ENCODE results near the gene PEAK1.

DNA sequence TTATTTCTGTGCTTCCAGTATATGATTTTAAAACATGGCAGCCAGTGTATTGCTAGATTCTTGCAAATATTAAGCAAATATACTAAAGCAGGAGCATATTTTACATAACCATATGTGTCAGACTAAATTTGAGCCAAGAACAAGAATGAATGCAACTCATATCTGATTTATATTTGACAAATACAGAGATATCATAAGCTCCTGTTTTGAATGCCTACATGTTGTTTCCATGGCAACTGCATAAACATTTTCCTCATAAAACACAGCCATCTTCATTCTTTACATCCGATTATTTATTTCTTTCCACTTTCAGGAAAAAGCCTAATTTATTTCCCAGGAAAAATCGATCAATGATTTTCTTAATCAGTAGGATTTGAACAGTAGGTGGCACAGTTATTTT is 176.8 kb downstream of the PEAK1 start:
- TF ChIP-seq, protein P1, sequence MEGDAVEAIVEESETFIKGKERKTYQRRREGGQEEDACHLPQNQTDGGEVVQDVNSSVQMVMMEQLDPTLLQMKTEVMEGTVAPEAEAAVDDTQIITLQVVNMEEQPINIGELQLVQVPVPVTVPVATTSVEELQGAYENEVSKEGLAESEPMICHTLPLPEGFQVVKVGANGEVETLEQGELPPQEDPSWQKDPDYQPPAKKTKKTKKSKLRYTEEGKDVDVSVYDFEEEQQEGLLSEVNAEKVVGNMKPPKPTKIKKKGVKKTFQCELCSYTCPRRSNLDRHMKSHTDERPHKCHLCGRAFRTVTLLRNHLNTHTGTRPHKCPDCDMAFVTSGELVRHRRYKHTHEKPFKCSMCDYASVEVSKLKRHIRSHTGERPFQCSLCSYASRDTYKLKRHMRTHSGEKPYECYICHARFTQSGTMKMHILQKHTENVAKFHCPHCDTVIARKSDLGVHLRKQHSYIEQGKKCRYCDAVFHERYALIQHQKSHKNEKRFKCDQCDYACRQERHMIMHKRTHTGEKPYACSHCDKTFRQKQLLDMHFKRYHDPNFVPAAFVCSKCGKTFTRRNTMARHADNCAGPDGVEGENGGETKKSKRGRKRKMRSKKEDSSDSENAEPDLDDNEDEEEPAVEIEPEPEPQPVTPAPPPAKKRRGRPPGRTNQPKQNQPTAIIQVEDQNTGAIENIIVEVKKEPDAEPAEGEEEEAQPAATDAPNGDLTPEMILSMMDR (IDR thresholded peaks at IDR 0.05; ENCODE audit: extremely low read depth in 1 of 2, insufficient read depth in 1 of 2, low read depth in 1 of 2, low read length in 2 of 2), result no peak
- no peak for TF ChIP-seq POLR2A (IDR thresholded peaks at IDR 0.05; ENCODE audit: low read depth, low read length)
- TF ChIP-seq JUN (IDR thresholded peaks at IDR 0.05; ENCODE audit: borderline replicate concordance, insufficient read depth, insufficient read length, low read depth), result no peak
- TF ChIP-seq POLR2AphosphoS5 (IDR thresholded peaks at IDR 0.05; ENCODE audit: insufficient read depth, low read depth, low read length), result no peak
- TF ChIP-seq, protein P2, sequence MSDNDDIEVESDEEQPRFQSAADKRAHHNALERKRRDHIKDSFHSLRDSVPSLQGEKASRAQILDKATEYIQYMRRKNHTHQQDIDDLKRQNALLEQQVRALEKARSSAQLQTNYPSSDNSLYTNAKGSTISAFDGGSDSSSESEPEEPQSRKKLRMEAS (IDR thresholded peaks at IDR 0.05; ENCODE audit: insufficient read depth, insufficient read length), result no peak
- no peak for TF ChIP-seq EZH2 (IDR thresholded peaks at IDR 0.05; ENCODE audit: borderline replicate concordance, low read depth, low read length, severe bottlenecking)
- no peak for TF ChIP-seq FOS (IDR thresholded peaks at IDR 0.05; ENCODE audit: borderline replicate concordance, insufficient read depth, low read length)
